Stimulated activated CD8-positive, alpha-beta memory T cell treated with anti-CD3 and anti-CD28 coated beads, Interleukin-4, amount 100 ng/mL, for 1 hour (primary cell): Measurements from ENCODE around the gene STC2.

Source experiments
- DNase-seq, 2 donors: peaks; one replicate each; pipeline ENCODE4 v3.0.0-alpha.2; 2020; ENCODE audit warnings: low read depth in 2 of 2, low spot score in 1 of 2

Gene STC2

GRCh38 chr5:173314166-173314952 is 13.9 kb downstream of the STC2 start:
- no peak for DNase-seq

DNA sequence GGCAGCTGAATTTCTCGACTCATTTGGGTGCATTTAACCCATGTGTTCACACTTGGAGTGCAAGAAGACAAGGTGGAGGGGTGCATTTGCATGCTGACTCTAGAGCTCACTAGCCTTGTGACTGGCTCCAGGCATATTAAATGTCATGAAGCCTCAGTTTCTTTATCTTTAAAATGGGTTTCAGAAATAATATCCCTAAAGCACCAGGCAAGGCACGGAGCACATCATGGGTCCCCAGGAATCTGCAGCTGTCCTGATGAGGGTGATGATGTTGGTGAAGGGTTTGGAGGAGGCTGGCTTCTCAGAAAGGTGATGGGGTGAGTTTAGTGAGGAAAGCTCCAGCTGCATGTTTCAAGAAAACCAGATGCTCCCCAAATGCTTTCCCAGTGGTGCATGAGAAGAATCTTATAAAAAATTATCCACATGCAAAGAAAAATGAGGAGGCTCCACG is 14.8 kb downstream of the STC2 start:
- DNase-seq: no peak

- DNase-seq: no peak
These were observed 15.4 kb downstream of the STC2 start for GRCh38 chr5:173312821-173313220.

DNA sequence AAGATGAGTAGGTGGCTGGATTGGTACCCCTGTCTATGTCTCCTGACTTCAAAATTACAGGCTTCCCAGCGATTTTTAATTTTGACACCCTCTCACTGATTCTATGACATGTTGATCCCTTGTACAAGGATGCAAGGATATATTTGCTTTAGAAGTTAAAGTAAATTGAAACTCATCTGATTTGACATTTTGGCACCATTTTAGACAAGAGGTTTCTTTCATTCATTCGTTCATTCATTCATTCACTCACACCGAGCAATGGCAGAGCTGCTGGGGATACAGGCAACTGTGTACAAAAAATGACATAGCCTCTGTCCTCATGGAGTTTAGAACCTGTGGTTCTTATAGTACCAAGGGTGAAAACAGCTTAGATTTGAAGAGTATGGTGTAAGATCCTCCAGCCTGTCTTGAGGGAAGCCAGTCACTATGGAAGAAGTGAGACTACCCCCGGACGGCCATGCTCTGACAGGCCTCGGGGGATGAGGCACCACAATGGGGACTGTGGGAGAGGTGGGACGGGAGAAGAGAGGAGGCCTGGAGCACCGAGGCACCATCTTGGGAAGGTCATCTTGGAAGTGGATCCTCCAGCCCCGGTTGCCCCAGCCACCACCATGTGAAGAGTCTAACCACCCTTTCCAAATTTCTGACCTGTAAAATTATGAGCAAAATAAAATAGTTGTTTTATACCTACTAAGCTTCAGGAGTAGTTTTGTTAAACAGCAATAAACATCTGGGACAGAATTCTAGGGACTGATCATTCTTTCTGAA is 16.2 kb downstream of the STC2 start:
- no peak for DNase-seq

- no peak for DNase-seq
These were observed 17.1 kb downstream of the STC2 start for GRCh38 chr5:173310861-173311785.

DNA sequence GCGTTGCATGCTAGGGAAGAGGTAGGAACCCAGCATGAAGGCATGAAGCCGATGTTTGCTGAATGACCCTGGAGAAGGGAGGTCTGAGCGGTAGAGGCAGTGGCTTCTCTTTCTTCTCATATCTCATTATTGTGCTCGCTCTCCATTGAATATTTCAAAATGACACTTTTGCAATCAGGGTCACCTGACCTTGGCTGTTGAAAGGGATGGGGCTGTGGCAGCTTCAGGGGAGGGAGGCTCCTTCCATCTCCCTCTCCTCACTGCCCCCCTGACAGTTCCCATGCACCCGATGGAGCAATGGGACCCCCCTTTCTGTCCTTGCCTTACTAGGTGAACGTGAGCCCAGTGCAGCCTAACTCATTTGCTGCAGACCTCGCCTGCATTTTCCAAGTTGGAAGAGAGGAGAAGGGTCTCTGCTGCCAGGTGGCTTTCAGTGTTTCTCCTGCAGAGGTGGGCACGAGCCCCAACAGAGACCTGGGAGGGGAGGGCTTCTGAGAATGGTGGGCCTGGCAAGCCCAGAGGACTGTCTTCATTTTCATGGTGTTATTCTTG is 17.9 kb downstream of the STC2 start:
- no peak for DNase-seq

DNA sequence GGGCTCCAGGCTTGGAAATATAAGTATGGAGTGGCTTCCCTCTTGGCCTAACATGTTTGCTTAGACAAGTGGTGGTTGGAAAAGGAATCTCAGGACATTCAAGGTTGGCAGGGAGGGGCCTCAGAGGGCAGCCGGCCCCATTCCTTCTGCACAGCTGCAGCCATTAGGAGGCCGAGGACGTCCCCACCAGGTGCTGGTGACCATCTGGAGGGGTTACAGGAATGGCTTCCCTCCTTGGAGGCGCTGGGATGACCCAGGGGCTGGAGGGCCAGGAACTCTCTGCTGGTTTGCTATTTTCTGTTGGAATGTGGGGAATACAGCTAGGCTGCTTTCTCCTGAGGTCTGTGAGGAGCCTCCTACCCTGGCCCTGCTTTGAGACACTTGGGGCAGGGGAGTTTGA is 18.5 kb downstream of the STC2 start:
- no peak for DNase-seq

GRCh38 chr5:173308226-173308625 is 20.0 kb downstream of the STC2 start:
- DNase-seq: no peak

GRCh38 chr5:173307695-173308094 is 20.5 kb downstream of the STC2 start:
- no peak for DNase-seq

DNA sequence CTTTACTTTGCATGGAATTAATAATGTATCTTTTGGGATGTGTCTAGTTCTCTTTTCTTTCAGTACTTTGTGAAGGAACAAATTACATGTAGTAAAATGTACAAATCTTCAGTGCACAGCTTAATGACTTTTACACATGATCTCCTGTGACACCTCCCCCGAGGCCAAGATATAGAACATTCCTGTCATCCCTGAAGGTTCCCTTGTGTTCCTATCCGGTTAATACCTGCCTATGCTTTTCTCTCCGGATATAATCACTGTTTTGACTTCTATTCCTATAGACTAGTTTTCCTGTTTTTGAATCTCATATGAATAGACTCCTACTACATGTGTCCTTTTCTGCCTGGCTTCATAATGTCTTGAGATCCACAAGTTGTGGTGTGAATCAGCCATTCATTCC is 21.5 kb downstream of the STC2 start:
- DNase-seq: no peak

- DNase-seq: no peak
These were observed 23.6 kb downstream of the STC2 start for GRCh38 chr5:173304591-173304988.

DNA sequence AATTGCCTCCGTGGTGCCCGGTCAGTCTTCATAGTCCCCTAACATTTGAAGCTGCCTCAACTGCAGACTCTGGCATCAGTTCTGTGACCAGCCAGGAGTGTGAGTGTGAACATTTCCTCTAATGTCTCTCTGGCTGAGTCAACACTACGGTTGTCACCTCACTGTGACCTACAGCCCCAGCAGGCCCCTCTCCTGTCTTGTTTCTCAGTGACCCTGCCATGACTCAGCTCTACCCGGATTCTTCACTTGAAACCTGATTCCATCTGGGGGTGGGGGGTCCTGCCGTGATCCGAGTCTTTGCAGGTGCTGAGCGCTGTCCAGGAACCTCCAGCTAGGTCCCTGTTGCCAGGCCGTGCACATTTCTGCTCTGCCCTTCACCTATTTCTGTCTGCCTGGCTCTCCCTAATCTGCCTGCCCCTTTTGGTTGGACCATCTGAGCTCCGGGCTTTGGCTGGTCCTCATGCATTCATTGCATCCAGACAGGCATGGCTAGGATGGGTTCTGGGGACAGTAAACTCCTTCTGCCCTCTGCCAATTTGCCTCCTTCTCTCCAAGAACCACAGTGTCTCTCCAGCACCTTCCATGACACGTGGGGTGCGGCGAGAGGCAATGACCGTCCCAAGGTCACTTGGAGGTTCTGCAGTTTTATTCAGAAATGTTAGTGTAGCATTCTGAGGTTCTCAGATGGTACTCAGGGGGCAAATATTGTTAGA is 24.2 kb downstream of the STC2 start:
- no peak for DNase-seq

- no peak for DNase-seq
These were observed 25.6 kb downstream of the STC2 start for GRCh38 chr5:173302546-173303155.

DNA sequence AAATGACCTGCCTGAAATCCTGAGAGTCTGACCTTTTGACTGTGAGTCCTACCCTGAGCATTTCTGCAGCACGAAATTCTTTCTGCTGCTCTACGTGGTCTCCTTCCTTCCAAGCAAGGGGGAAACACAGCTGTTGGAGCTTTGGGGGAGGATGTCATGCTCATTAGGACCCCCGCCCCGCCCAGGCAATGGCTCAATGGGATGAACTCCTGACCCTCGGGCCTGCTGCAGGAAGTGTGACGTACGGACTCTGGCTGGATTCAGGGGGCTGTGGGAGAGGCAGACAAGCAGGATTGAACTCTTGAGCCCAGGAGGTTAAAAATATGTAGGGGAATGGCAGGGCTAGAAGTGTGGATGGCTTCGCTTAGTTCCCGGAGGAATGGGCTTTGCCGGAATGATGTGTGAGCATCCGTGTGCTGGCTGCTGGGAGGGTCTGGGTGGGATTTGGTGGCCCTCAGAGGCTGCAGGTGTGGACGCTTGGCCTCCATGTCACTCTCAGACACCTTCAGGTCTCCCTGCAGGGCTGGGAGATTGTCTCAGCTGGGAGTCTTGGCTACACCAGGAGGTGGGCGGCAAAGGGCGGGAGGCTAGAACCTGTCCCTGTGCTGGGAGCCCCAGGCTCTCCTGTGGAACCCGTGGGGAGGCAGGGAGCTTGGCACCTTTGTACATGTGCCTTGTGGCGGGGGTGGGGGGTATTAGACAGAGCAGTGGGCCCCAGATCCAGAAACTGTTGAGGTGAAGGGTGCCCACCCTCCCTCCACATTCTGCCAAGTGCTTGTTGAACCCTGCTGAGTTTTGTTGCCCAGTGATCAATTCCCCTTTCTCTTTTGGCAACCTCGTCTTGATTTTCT is 26.3 kb downstream of the STC2 start:
- DNase-seq: no peak

DNA sequence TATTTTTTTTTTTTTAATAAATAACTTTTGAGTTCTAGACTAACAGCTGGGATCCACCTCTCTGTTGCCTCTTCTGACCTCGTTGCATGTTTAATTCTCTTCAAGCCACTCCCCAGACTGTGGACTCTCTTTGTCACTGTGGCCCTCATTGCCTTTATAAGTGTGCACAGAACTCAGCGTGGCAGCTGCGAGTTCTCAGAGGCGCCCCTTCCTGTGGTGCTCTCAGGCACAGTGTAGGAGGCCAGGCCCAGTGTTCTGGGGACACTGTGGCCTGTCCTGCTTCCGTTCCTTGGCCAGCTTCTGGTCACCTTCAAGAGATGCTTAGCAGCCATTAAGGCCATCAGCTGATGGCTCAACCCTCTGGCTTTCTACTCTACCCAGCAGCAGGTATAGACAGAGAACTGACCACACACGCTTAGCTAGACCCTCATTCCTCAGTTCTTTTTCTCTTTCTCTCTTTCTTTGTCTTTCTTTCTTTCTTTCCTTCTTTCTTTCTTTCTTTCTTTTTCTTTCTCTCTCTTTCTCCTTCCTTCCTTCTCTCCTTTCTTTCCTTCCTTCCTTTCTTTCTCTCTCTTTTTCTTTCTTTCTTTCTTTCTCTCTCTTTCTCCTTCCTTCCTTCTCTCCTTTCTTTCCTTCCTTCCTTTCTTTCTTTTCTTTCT is 27.7 kb downstream of the STC2 start:
- DNase-seq: no peak

DNA sequence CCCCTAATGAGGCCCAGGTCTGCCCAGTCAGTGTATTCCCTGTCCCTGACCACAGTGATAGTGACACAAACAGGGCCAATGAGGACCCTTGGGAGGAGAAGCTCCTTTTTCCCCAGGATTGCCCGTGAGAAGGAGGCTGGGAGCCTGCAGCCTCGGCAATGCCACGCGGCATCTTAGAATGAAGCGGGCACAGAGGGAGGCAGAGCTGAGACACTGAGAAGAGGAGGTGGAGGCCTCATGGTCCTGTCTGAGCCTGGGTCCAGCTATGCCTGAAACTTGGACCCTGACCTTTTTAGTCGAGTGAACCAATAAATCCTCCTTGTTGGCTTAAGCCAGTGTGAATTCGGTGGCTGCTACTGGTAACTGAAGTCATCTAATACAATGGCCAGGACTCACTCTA is 28.4 kb downstream of the STC2 start:
- DNase-seq: no peak

DNA sequence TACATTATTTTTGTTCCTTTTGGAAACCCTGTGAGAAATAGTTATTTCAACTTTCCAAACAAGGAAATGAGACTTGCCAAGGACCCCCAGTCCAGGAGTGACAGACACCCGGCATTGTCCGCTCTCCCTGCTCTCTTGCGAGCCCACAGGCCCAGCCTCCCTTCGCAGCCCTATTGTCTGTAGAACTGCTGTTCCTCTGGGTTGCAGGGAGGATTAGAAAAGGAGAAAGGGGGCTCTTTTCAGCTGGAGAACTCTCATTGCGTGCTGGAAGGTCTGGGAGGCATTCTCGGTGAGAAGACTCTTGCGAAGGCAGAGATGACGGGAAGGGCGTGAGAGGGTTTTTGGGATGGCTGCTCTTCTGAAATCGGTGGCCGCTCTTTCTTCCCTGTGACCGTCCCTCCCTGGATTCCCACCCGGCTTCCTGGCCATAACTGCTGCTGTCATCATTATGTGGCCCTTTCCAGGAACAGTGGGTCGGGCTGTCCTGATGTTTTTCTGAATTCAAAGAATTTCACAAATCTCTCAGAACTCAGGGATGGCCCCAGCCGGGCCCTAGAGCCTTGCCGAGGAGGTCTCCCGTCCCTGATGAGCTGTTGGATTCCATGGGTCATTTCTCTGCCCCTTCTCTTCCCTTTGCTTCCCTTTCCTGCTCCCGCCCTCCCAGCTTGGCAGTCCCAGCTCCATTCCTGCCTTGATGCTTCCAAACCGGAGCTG is 29.8 kb downstream of the STC2 start:
- no peak for DNase-seq

GRCh38 chr5:173297813-173298212 is 30.4 kb downstream of the STC2 start:
- no peak for DNase-seq
